Osteocyte (in vitro differentiated cells): Measurements from ENCODE around the gene NFKB1. TPM values are rescaled to one million over a fixed set of nuclear protein-coding genes. Genes with fewer than 3 reads are reported as not detected.
"Not testable (repeated sequence)": the region's sequence is repeated elsewhere in the genome, so short reads cannot be mapped to it uniquely, and the experiment has no call there.

Experiments used
- DNase-seq: peaks from one replicate; pipeline ENCODE4 v3.0.0; 2021; ENCODE audit warnings: mixed read lengths; ENCODE audit not compliant: unreplicated experiment; ENCODE audit errors: extremely low spot score
- H3K27ac Mint-ChIP-seq: one replicate; pipeline ENCODE4 v1.8.0; 2021; ENCODE audit warnings: mild to moderate bottlenecking, mixed read lengths; ENCODE audit not compliant: unreplicated experiment
- H3K27me3 Mint-ChIP-seq: one replicate; pipeline ENCODE4 v1.8.0; 2021; ENCODE audit warnings: mixed read lengths; ENCODE audit not compliant: unreplicated experiment
- H3K36me3 Mint-ChIP-seq: one replicate; pipeline ENCODE4 v1.8.0; 2021; ENCODE audit warnings: mixed read lengths; ENCODE audit not compliant: unreplicated experiment
- H3K4me1 Mint-ChIP-seq: one replicate; pipeline ENCODE4 v1.8.0; 2021; ENCODE audit warnings: mixed read lengths; ENCODE audit not compliant: unreplicated experiment
- H3K4me3 Mint-ChIP-seq: one replicate; pipeline ENCODE4 v1.8.0; 2021; ENCODE audit warnings: mild to moderate bottlenecking, moderate library complexity, mixed read lengths; ENCODE audit not compliant: unreplicated experiment
- H3K9me3 Mint-ChIP-seq: one replicate; pipeline ENCODE4 v1.8.0; 2021; ENCODE audit warnings: mixed read lengths; ENCODE audit not compliant: unreplicated experiment
- total RNA-seq: library from RNA; stranded (reverse); gene quantifications from 2 replicates; pipeline ENCODE4 v1.2.1, GENCODE V29; 2021
- TF ChIP-seq, protein P1 (sequence below): fragments of 200-600 bp; sonication (generic); IDR thresholded peaks from 2 replicates; pipeline ENCODE4 v1.5.0; 2021; ENCODE audit warnings: antibody characterized with exemption, mild to moderate bottlenecking, moderate library complexity

Gene NFKB1
- total RNA-seq, 1 donor from 2014 or later = 27.9 TPM

DNA sequence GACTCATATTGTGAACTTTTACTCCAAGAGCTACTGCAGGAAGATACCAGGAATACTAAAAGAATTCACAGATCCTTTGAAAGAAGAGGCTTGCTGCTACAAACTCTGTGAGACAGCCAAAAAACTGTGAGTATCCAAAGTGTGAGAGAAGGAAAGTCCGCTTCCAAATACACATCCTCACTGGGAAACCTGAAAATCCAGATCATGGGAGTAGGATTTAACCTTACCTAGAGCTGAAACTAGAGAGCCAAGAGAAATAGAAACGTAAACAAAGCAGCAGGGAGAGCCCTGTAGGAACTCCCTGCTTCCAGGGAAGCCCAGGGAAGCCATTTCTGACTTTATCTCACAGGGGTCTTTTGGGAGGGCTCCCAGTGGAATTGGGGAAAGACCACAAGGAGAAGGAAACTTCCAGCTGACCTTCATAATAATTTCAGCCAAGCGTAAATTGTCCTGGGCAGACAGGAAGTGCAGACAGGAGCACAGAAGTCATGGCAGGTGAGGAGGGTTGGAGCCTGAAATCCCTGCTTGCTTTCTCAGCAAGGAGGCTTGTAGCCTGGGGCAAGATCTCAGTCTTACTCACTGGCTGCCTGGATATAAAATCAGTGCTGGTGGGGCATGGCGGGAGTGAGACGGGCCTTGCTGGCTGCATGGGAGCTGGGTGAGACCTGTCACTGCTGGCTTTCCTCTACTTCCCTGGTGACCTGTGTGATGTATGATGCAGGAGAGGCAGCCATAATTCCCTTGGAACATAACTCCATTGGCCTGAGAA, 26.2 kb upstream of the NFKB1 start:
- TF ChIP-seq, protein P1, sequence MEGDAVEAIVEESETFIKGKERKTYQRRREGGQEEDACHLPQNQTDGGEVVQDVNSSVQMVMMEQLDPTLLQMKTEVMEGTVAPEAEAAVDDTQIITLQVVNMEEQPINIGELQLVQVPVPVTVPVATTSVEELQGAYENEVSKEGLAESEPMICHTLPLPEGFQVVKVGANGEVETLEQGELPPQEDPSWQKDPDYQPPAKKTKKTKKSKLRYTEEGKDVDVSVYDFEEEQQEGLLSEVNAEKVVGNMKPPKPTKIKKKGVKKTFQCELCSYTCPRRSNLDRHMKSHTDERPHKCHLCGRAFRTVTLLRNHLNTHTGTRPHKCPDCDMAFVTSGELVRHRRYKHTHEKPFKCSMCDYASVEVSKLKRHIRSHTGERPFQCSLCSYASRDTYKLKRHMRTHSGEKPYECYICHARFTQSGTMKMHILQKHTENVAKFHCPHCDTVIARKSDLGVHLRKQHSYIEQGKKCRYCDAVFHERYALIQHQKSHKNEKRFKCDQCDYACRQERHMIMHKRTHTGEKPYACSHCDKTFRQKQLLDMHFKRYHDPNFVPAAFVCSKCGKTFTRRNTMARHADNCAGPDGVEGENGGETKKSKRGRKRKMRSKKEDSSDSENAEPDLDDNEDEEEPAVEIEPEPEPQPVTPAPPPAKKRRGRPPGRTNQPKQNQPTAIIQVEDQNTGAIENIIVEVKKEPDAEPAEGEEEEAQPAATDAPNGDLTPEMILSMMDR = no peak
- no peak for DNase-seq
- peaks cover 4% of the 10 kb centered on the region for H3K36me3 Mint-ChIP-seq
- peaks cover 29% of the 10 kb centered on the region for H3K27me3 Mint-ChIP-seq
- no peaks in the 10 kb centered on the region for H3K4me1 Mint-ChIP-seq
- no peak overlapping the region for H3K27ac Mint-ChIP-seq
- H3K9me3 Mint-ChIP-seq = peaks cover 22% of the 10 kb centered on the region
- no peak overlapping the region for H3K4me3 Mint-ChIP-seq

DNA sequence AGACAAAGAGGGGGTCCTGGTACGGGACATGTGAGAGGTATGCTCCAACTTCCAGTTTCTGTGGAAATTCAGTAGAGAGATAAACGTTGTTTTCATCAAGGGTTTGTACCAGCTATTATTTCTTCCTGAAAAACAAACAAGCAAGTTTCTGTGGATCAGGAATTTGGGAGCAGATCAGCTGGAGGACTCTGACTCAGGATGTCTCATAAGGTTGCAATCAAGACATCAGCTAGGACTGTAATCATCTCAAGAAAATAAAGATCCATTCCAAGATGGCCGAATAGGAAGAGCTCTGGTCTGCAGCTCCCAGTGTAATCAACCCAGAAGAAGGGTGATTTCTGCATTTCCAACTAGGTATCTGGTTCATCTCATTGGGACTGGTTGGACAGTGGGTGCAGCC, 23.5 kb upstream of the NFKB1 start:
- DNase-seq = no peak
- Mint-ChIP-seq H3K4me3 (no peak overlapping the region), H3K9me3 (peaks cover 22% of the 10 kb centered on the region), H3K27ac (no peak overlapping the region), H3K4me1 (no peaks in the 10 kb centered on the region), H3K36me3 (peaks cover 4% of the 10 kb centered on the region), H3K27me3 (peaks cover 25% of the 10 kb centered on the region)
- TF ChIP-seq, protein P1 = no peak

DNA sequence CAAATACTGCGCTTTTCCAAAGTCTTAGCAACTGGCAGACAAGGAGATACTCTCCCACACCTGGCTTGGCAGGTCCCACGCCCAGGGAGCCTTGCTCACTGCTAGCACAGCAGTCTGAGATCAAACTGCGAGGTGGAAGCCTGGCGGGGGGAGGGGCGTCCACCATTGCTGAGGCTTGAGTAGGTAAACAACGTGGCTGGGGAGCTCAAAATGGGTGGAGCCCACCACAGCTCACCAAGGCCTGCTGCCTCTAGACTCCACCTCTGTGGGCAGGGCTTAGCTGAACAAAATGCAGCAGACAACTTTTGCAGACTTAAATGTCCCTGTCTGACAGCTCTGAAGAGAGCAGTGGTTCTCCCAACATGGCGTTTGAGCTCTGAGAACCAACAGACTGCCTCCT, 23.0 kb upstream of the NFKB1 start:
- TF ChIP-seq, protein P1 = no peak
- H3K9me3 Mint-ChIP-seq = peaks cover 22% of the 10 kb centered on the region
- H3K27me3 Mint-ChIP-seq = peaks cover 22% of the 10 kb centered on the region

DNA sequence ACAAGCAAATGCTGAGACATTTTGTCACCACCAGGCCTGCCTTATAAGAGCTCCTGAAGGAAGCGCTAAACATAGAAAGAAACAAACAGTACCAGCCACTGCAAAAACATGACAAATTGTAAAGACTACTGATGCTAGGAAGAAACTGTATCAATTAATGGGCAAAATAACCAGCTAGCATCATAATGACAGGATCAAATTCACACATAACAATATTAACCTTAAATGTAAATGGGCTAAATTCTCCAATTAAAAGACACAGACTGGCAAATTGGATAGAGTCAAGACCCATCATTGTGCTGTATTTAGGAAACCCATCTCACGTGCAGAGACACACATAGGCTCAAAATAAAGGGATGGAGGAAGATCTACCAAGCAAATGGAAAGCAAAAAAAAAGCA, 21.3 kb upstream of the NFKB1 start:
- H3K4me3 Mint-ChIP-seq, H3K36me3 Mint-ChIP-seq, DNase-seq, H3K4me1 Mint-ChIP-seq, H3K27ac Mint-ChIP-seq: not testable (repeated sequence)
- Mint-ChIP-seq H3K27me3 (peaks cover 18% of the 10 kb centered on the region), H3K9me3 (peaks cover 22% of the 10 kb centered on the region)

More for the DNA sequence above, 23.0 kb upstream of the NFKB1 start:
- Mint-ChIP-seq H3K4me3 (no peak overlapping the region), H3K27ac (no peak overlapping the region), H3K36me3 (peaks cover 4% of the 10 kb centered on the region), H3K4me1 (no peaks in the 10 kb centered on the region)
- no peak for DNase-seq

DNA sequence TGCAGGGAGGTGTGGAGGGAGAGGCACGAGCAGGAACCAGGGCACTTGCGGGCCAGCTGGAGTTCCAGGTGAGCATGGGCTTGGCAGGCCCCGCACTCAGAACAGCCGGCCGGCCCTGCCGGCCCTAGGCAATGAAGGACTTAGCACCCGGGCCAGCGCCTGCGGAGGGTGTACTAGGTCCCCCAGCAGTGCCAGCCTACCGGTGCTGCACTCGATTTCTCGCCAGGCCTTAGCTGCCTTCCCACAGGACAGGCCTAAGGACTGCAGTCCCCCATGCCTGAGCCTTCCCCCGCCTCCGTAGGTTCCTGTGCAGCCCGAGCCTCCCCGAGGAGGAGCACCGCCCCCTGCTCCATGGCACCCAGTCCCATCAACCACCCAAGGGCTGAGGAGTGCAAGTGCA, 18.0 kb upstream of the NFKB1 start:
- H3K9me3 Mint-ChIP-seq = peaks cover 21% of the 10 kb centered on the region
- TF ChIP-seq, protein P1 = no peak
- no peak for DNase-seq
- no peaks in the 10 kb centered on the region for H3K4me1 Mint-ChIP-seq
- no peak overlapping the region for H3K4me3 Mint-ChIP-seq
- peaks cover 35% of the 10 kb centered on the region for H3K27me3 Mint-ChIP-seq
- no peak overlapping the region for H3K27ac Mint-ChIP-seq
- no peaks in the 10 kb centered on the region for H3K36me3 Mint-ChIP-seq

DNA sequence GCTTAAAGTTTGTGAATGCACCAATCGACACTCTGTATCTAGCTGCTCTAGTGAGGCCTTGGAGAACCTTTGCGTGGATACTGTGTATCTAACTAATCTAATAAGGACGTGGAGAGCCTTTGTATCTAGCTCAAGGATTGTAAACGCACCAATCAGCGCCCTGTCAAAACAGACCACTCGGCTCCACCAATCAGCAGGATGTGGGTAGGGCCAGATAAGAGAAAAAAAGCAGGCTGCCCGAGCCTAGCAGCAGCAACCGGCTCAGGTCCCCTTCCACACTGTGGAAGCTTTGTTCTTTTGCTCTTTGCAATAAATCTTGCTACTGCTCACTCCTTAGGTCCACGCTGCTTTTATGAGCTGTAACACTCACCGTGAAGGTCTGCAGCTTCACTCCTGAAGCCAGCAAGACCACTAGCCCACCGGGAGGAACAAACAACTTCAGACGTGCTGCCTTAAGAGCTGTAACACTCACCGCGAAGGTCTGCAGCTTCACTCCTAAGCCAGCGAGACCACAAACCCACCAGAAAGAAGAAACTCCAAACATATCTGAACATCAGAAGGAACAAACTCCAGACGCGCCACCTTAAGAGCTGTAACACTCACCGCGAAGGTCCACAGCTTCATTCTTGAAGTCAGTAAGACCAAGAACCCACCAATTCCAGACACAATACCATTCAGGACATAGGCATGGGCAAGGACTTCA, 17.0 kb upstream of the NFKB1 start:
- H3K4me3 Mint-ChIP-seq, H3K36me3 Mint-ChIP-seq, H3K4me1 Mint-ChIP-seq, H3K27ac Mint-ChIP-seq, DNase-seq: not testable (repeated sequence)
- Mint-ChIP-seq H3K27me3 (peaks cover 37% of the 10 kb centered on the region), H3K9me3 (peaks cover 21% of the 10 kb centered on the region)
